Measurements from ENCODE around the gene EGF. TPM values are rescaled to one million over a fixed set of nuclear protein-coding genes. Genes with fewer than 3 reads are reported as not detected.
"Not testable (repeated sequence)": the region's sequence is repeated elsewhere in the genome, so short reads cannot be mapped to it uniquely, and the experiment has no call there.

EGF gene
- total RNA-seq, 2 experiments from 2014 or later, result not detected

- intact Hi-C loops (cut with micrococcal nuclease), result no loop called here
- no peaks in the 10 kb centered on the region for H3K4me1 Mint-ChIP-seq (ENCODE audit: low read depth)
- DNase-seq, result no peak
- CTCF ChIA-PET, result interaction anchor here (2.5 kb wide), 1 partner anchor 17 kb away, joined by 10 read pairs; no protein-coding TSS in a partner anchor
- no peaks in the 10 kb centered on the region for H3K9me3 Mint-ChIP-seq
- peaks cover 22% of the 10 kb centered on the region for H3K27me3 Mint-ChIP-seq
- H3K4me3 Mint-ChIP-seq, result no peak overlapping the region
- no peak overlapping the region for H3K27ac Mint-ChIP-seq
- POLR2A ChIA-PET, result no interaction called here
- H3K36me3 Mint-ChIP-seq, result no peaks in the 10 kb centered on the region
Observed at GRCh38 chr4:110032603-110033002, 119.9 kb downstream of the EGF start.

GRCh38 chr4:110033355-110034025 is 120.8 kb downstream of the EGF start:
- no peaks in the 10 kb centered on the region for H3K4me1 Mint-ChIP-seq (ENCODE audit: low read depth)
- CTCF ChIA-PET, result interaction anchor here (1.4 kb wide), 1 partner anchor 16 kb away, joined by 5 read pairs; no protein-coding TSS in a partner anchor
- no peaks in the 10 kb centered on the region for H3K9me3 Mint-ChIP-seq
- intact Hi-C loops (cut with micrococcal nuclease), result no loop called here
- no peak overlapping the region for H3K4me3 Mint-ChIP-seq
- no peak overlapping the region for H3K27ac Mint-ChIP-seq
- POLR2A ChIA-PET, result no interaction called here
- DNase-seq, result no peak
- peaks cover 22% of the 10 kb centered on the region for H3K27me3 Mint-ChIP-seq
- no peaks in the 10 kb centered on the region for H3K36me3 Mint-ChIP-seq

GRCh38 chr4:110034026-110034393 is 121.3 kb downstream of the EGF start:
- H3K9me3 Mint-ChIP-seq, result no peaks in the 10 kb centered on the region

GRCh38 chr4:110039164-110039563 is 126.5 kb downstream of the EGF start:
- H3K9me3 Mint-ChIP-seq; DNase-seq; intact Hi-C loops (cut with micrococcal nuclease); H3K27ac Mint-ChIP-seq; H3K4me1 Mint-ChIP-seq (ENCODE audit: low read depth); POLR2A ChIA-PET; H3K36me3 Mint-ChIP-seq; H3K4me3 Mint-ChIP-seq: not testable (repeated sequence)
- CTCF ChIA-PET, result interaction anchor here (1.4 to 2.3 kb wide), 2 partner anchors 10 to 471 kb away, joined by 4 to 10 read pairs; no protein-coding TSS in a partner anchor
- peaks cover 15% of the 10 kb centered on the region for H3K27me3 Mint-ChIP-seq

More at GRCh38 chr4:110034026-110034393, 121.3 kb downstream of the EGF start:
- POLR2A ChIA-PET, result no interaction called here
- Mint-ChIP-seq H3K4me1 (ENCODE audit: low read depth) (no peaks in the 10 kb centered on the region), H3K4me3 (no peak overlapping the region), H3K27ac (no peak overlapping the region), H3K36me3 (no peaks in the 10 kb centered on the region), H3K27me3 (peaks cover 22% of the 10 kb centered on the region)
- CTCF ChIA-PET, result interaction anchor here (1.4 kb wide), 1 partner anchor 15 kb away, joined by 5 read pairs; no protein-coding TSS in a partner anchor
- DNase-seq, result no peak
- intact Hi-C loops (cut with micrococcal nuclease), result no loop called here

- Mint-ChIP-seq H3K27me3 (peaks cover 5% of the 10 kb centered on the region), H3K4me3 (no peak overlapping the region), H3K9me3 (no peaks in the 10 kb centered on the region), H3K27ac (no peak overlapping the region), H3K36me3 (no peaks in the 10 kb centered on the region), H3K4me1 (ENCODE audit: low read depth) (no peaks in the 10 kb centered on the region)
- CTCF ChIA-PET, result interaction anchor here (1.6 kb wide), 1 partner anchor 469 kb away, joined by 4 read pairs; no protein-coding TSS in a partner anchor
- intact Hi-C loops (cut with micrococcal nuclease), result no loop called here
- POLR2A ChIA-PET, result no interaction called here
- DNase-seq, result no peak
Observed at GRCh38 chr4:110041735-110042134, 129.1 kb downstream of the EGF start.

- H3K9me3 Mint-ChIP-seq, result no peaks in the 10 kb centered on the region
- no peak overlapping the region for H3K27ac Mint-ChIP-seq
- intact Hi-C loops (cut with micrococcal nuclease), result no loop called here
- H3K4me3 Mint-ChIP-seq, result no peak overlapping the region
- H3K36me3 Mint-ChIP-seq, result no peaks in the 10 kb centered on the region
- no peak for DNase-seq
- ChIA-PET POLR2A (no interaction called here), CTCF (interaction anchor here (0.6 to 1.6 kb wide), 2 partner anchors 438 to 468 kb away, joined by 3 to 4 read pairs; no protein-coding TSS in a partner anchor)
- H3K4me1 Mint-ChIP-seq (ENCODE audit: low read depth), result no peaks in the 10 kb centered on the region
- H3K27me3 Mint-ChIP-seq, result peaks cover 5% of the 10 kb centered on the region
Observed at GRCh38 chr4:110042545-110043517, 130.1 kb downstream of the EGF start.

GRCh38 chr4:110046588-110047049 is 133.9 kb downstream of the EGF start:
- Mint-ChIP-seq H3K36me3 (no peaks in the 10 kb centered on the region), H3K4me1 (ENCODE audit: low read depth) (no peaks in the 10 kb centered on the region), H3K27ac (no peak overlapping the region), H3K9me3 (no peaks in the 10 kb centered on the region), H3K4me3 (no peak overlapping the region), H3K27me3 (peaks cover 5% of the 10 kb centered on the region)
- POLR2A ChIA-PET, result interaction anchor here (0.7 kb wide), 1 partner anchor 22 kb away, joined by 3 read pairs; no protein-coding TSS in a partner anchor
- intact Hi-C loops (cut with micrococcal nuclease), result no loop called here
- DNase-seq, result no peak
- CTCF ChIA-PET, result interaction anchor here (0.8 to 1.3 kb wide), 3 partner anchors 42 to 472 kb away, joined by 3 read pairs; no protein-coding TSS in a partner anchor

- Mint-ChIP-seq H3K9me3 (no peaks in the 10 kb centered on the region), H3K27ac (no peak overlapping the region), H3K36me3 (no peaks in the 10 kb centered on the region), H3K4me3 (no peak overlapping the region), H3K27me3 (no peaks in the 10 kb centered on the region), H3K4me1 (ENCODE audit: low read depth) (peaks cover under 1% of the 10 kb centered on the region)
- intact Hi-C loops (cut with micrococcal nuclease), result loop anchor here (1.0 to 2.0 kb wide), 3 partner anchors 45 to 460 kb away; no protein-coding TSS in a partner anchor
- peak; percentile 56 for DNase-seq
- ChIA-PET POLR2A (no interaction called here), CTCF (interaction anchor here (0.6 to 5.8 kb wide), 33 partner anchors 8 to 1900 kb away, joined by 3 to 115 read pairs (median 5); partner anchors contain the start of gene ELOVL6)
Observed at GRCh38 chr4:110049951-110050925, 137.6 kb downstream of the EGF start.

GRCh38 chr4:110055158-110055768 is 142.6 kb downstream of the EGF start:
- H3K9me3 Mint-ChIP-seq, result no peaks in the 10 kb centered on the region
- POLR2A ChIA-PET, result interaction anchor here (1.1 to 1.4 kb wide), 2 partner anchors 34 to 141 kb away, joined by 3 read pairs; no protein-coding TSS in a partner anchor
- peak; percentile 34 for DNase-seq
- H3K36me3 Mint-ChIP-seq, result no peaks in the 10 kb centered on the region
- peaks cover 26% of the 10 kb centered on the region for H3K4me1 Mint-ChIP-seq (ENCODE audit: low read depth)
- H3K27me3 Mint-ChIP-seq, result no peaks in the 10 kb centered on the region
- peak overlapping the region; percentile 34 for H3K27ac Mint-ChIP-seq
- CTCF ChIA-PET, result interaction anchor here (0.5 to 1.2 kb wide), 6 partner anchors 156 to 463 kb away, joined by 3 to 4 read pairs (median 3); no protein-coding TSS in a partner anchor
- no peak overlapping the region for H3K4me3 Mint-ChIP-seq
- intact Hi-C loops (cut with micrococcal nuclease), result loop anchor here (1.0 kb wide), 2 partner anchors 33 to 143 kb away; partner anchors contain the start of gene ELOVL6

- intact Hi-C loops (cut with micrococcal nuclease), result loop anchor here (1.0 kb wide), 1 partner anchor 30 kb away; no protein-coding TSS in a partner anchor
- ChIA-PET POLR2A (interaction anchor here (1.0 kb wide), 1 partner anchor 138 kb away, joined by 4 read pairs; no protein-coding TSS in a partner anchor), CTCF (interaction anchor here (0.7 to 1.3 kb wide), 3 partner anchors 9 to 475 kb away, joined by 3 to 5 read pairs (median 4); no protein-coding TSS in a partner anchor)
- Mint-ChIP-seq H3K36me3 (no peaks in the 10 kb centered on the region), H3K27ac (peak overlapping the region; percentile 16), H3K4me3 (no peak overlapping the region), H3K27me3 (no peaks in the 10 kb centered on the region), H3K4me1 (ENCODE audit: low read depth) (peaks cover 34% of the 10 kb centered on the region), H3K9me3 (no peaks in the 10 kb centered on the region)
- no peak for DNase-seq
Observed at GRCh38 chr4:110058677-110059076, 146.0 kb downstream of the EGF start.
